ENCODE data around the gene OVCA2.

Gene OVCA2

GRCh38 chr17:2065949-2066400 lies 24.2 kb downstream of the OVCA2 start:
- no peak for DNase-seq (ENCODE audit: low read depth)

GRCh38 chr17:2067048-2067561 lies 25.3 kb downstream of the OVCA2 start:
- DNase-seq (ENCODE audit: low read depth): no peak

GRCh38 chr17:2067608-2068024 lies 25.8 kb downstream of the OVCA2 start:
- DNase-seq (ENCODE audit: low read depth): no peak

GRCh38 chr17:2068031-2068518 lies 26.3 kb downstream of the OVCA2 start:
- no peak for DNase-seq (ENCODE audit: low read depth)

GRCh38 chr17:2068519-2069051 lies 26.8 kb downstream of the OVCA2 start:
- no peak for DNase-seq (ENCODE audit: low read depth)

- no peak for DNase-seq (ENCODE audit: low read depth)
These were observed 28.6 kb downstream of the OVCA2 start for GRCh38 chr17:2070241-2071023.

- no peak for DNase-seq (ENCODE audit: low read depth)
These were observed 29.2 kb downstream of the OVCA2 start for GRCh38 chr17:2071024-2071385.

- no peak for DNase-seq (ENCODE audit: low read depth)
These were observed 29.8 kb downstream of the OVCA2 start for GRCh38 chr17:2071455-2072281.

GRCh38 chr17:2074919-2075318 lies 33.1 kb downstream of the OVCA2 start:
- DNase-seq (ENCODE audit: low read depth): no peak

- DNase-seq (ENCODE audit: low read depth): no peak
These were observed 33.7 kb downstream of the OVCA2 start for GRCh38 chr17:2075336-2076086.

GRCh38 chr17:2076087-2076984 lies 34.5 kb downstream of the OVCA2 start:
- no peak for DNase-seq (ENCODE audit: low read depth)

GRCh38 chr17:2077040-2077439 lies 35.2 kb downstream of the OVCA2 start:
- no peak for DNase-seq (ENCODE audit: low read depth)

- DNase-seq (ENCODE audit: low read depth): no peak
These were observed 39.7 kb downstream of the OVCA2 start for GRCh38 chr17:2081564-2081963.

GRCh38 chr17:2082003-2082781 lies 40.4 kb downstream of the OVCA2 start:
- no peak for DNase-seq (ENCODE audit: low read depth)

- DNase-seq (ENCODE audit: low read depth): no peak
These were observed 41.8 kb downstream of the OVCA2 start for GRCh38 chr17:2083613-2084035.

GRCh38 chr17:2084036-2084765 lies 42.4 kb downstream of the OVCA2 start:
- no peak for DNase-seq (ENCODE audit: low read depth)

- DNase-seq (ENCODE audit: low read depth): no peak
These were observed 43.2 kb downstream of the OVCA2 start for GRCh38 chr17:2084766-2085647.

- DNase-seq (ENCODE audit: low read depth): no peak
These were observed 43.8 kb downstream of the OVCA2 start for GRCh38 chr17:2085648-2085949.
